GM21528 (cell line): Measurements from ENCODE around the gene NAPA.

Source experiments
- ATAC-seq: cut with Tn5 transposase; IDR thresholded peaks from one replicate; pipeline ENCODE4 v1.9.1; 2021; ENCODE audit warnings: mild to moderate bottlenecking, moderate library complexity; ENCODE audit not compliant: unreplicated experiment, low FRiP score

NAPA gene

GRCh38 chr19:47514869-47515588 is at the start of gene NAPA:
Gene NAPA, minus strand, starts transcription at chr19:47515063. Its CDS starts 123 bp downstream, at chr19:47514940.
- peak; percentile 80 for ATAC-seq

DNA sequence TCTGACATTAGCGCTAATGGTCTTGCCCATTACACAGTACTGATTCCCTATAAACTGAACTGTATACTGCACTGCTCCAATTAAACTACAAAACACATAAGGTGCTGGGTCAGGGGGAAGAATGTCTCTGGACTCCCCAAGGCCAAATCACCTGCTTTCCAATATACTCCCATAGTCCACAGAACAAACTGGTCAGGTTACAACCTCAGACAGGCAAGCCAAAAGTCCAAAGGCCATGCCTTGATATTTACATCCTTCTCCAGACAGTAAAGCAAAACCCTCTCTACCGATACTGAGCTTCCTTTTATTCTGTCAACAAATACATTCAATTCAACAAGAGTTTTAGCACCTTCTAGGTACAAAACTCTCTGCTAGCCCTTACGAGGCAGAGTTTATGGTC is 49.2 kb upstream of the NAPA start:
- ATAC-seq, result no peak

GRCh38 chr19:47561440-47562057 is 46.7 kb upstream of the NAPA start:
- ATAC-seq, result no peak

GRCh38 chr19:47560999-47561398 is 46.1 kb upstream of the NAPA start:
- no peak for ATAC-seq

GRCh38 chr19:47550129-47550528 is 35.3 kb upstream of the NAPA start:
- ATAC-seq, result no peak

DNA sequence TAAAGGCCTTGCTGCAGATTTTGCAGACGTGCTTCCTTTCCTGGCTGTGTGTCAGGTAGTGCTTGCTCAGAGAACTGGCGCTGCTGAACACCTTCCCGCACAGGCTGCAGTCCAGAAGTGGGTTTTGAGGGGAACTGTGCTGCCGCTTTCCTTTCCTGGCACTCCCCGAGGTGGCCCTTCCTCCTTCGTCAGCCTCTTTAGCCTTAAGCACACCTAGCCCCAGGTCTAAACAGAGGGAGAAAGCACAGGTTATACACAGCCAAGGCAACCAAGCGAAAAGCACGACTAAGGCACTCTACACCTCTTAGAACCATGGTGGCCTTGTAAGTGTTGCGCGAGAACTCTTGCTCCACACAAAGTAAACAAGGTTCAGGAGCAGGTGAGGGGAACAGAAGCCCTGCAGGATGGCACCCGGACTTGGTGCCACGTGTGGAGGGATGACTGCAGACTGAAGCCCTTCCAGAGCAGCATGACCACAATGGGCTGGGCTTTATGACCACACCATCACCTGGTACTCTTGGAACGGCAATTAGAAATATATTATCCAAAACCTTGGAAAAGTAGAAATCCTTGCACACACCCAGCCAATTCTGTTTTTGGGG is 34.5 kb upstream of the NAPA start:
- no peak for ATAC-seq

DNA sequence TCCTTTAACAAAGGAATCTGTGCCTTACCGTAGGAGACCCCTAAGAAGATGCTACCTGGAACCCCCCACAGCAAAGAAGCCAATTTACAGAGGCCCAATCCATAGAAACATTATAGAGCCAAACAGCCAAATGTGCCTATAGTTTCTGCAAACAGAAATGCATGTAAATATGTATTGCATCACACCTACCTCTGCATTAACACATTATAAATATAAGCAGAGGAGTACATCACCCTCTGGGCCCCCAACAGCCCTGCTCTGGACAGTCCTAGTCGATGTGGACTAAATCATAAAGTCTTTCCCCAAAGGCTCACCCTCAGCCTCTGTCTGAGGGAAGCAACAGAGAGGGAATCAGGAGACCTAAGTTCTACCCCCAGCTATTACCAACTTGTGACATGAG is 32.3 kb upstream of the NAPA start:
- no peak for ATAC-seq

DNA sequence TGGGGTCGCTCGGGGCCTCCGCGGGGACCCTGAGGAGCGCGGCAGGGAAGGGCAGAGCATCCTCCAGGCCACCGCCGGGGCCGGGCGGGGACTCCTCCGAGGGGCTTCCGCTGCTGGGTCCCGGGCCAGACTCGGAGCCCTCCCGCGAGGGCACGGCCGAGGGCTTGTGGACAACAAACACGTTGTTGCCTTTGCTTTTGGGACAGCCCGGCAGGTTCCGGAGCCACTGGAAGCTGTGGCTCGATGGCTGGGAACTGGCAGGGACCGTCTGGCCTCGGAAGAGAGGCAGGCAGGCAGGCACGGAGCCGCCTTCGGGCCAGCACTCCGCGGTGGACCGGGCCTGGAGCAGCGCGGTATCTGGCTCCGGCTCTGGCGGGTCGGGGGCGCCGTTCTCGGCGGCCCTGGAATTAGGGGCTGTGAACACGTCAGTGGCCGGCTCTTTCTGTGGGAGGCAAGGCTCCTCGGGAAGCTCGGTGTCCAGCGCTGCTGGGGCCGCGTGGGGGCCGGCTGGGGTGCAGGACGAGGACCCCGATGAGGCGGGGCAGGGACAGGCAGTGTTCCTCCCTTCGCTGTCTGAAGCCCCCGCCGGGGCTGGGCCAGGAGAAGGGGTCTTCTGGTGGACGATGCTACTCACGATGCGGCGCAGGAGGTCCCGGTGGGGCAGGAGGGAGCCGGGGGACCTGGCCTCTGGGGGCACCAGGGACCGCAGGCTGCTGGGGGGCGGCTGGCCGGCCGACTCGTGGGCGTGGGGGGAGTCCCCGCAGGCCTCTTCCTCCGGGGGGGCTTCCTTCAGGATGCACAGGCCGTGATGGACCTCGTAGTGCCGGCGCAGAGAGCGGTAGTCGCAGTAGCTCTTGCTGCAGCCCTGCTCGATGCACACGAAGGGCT is 30.4 kb upstream of the NAPA start:
- no peak for ATAC-seq

DNA sequence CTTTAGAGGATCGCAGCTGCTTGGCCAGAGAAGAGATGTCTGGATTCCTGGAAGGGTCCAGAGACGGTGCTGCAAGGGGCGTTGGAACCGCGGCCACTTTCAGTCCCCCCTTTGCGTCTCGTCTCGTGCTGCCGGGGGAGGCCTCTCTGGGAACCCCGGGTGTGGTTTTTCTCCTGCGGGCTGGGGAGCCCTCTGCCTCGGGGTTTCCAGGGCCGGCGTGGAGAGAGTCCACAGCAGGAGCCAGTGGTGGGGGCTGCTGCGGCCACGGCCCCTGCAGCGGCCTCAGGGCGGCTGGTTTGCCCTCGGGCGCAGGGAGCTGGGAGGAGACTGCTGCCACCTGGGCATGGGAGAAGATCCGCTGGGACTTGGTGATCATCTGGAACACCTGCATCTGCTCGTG is 29.6 kb upstream of the NAPA start:
- ATAC-seq, result no peak

- ATAC-seq, result no peak
Observed at GRCh38 chr19:47544075-47544474, 29.2 kb upstream of the NAPA start.

GRCh38 chr19:47542030-47542475 is 27.2 kb upstream of the NAPA start:
- no peak for ATAC-seq

DNA sequence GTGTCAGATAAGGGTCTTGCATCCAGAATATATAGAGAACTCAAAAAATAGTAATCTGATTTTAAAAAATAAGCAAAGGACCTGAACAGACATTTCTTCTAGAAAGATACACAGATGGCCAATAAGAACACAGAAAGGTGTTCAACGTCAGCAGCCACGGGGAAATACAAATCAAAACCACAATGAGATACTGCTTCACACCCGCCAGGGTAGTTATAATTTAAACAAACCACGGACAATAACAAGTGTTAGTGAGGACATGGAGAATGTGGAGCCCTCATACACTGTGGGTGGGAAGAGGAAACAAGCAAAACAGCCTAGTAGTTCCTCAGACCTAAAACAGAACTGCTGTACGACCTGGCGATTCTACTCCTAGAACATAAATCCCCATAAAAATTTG is 26.7 kb upstream of the NAPA start:
- ATAC-seq, result no peak

DNA sequence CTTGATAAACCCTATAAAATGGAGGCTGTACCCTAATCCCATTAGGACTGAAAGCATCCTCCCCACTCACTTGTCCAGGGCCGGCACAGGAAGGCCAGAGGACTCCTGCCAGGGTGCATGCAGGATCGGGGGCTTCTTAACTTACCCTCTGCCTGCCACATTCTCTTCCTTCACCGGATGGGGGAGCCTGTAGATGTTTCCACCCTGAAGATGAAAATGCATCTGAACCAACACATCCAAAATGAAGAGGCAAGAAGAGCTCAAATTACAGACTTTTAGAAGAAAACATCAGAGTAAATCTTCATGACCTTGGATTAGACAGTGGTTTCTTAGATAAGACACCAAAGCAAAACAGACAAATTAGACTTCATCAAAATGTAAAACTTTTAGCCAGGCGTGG is 25.9 kb upstream of the NAPA start:
- no peak for ATAC-seq

GRCh38 chr19:47539747-47540311 is 25.0 kb upstream of the NAPA start:
- ATAC-seq, result no peak

GRCh38 chr19:47538812-47539211 is 23.9 kb upstream of the NAPA start:
- no peak for ATAC-seq

GRCh38 chr19:47537493-47537892 is 22.6 kb upstream of the NAPA start:
- no peak for ATAC-seq

DNA sequence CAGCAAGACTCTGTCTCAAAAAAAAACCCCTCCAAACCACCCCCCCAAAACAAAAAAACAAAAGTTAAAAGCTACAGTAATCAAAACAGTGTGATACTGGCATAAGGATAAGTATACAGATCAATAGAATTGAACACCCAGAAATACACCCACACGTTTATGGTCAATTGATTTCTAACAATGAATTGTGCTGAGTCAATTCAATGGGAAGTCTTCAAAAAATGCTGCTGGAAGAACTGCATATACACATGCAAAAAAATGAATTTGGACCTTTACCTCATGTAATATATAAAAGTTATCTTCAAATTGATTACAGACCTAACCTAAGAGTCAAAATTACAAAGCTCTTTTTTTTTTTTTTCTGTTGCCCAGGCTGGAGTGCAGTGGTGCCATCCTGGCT is 19.8 kb upstream of the NAPA start:
- no peak for ATAC-seq

- no peak for ATAC-seq
Observed at GRCh38 chr19:47531640-47532387, 17.0 kb upstream of the NAPA start.

- no peak for ATAC-seq
Observed at GRCh38 chr19:47529018-47529742, 14.3 kb upstream of the NAPA start.
